Pancreas (tissue), 10 donors: Measurements from ENCODE around the gene NPPB. TPM values are rescaled to one million over a fixed set of nuclear protein-coding genes. Genes with fewer than 3 reads are reported as not detected.

Source experiments
- ATAC-seq, 4 donors: fragments of 200-7000 bp; cut with Tn5 transposase; one replicate each; pipeline versions ENCODE4 v1.8.0 to v1.9.1; 2020; ENCODE audit warnings: mild to moderate bottlenecking in 4 of 4, moderate library complexity in 4 of 4
- DNase-seq, 6 donors: peaks; one replicate each; pipeline ENCODE4 v3.0.0-alpha.2; 2020
- FAIRE-seq: peaks from 2 replicates; lab custom pipeline; 2012; peaks lifted over from hg19 to GRCh38; lab: Jason Lieb, UNC
- H3K27ac ChIP-seq, 4 donors: fragments of 200-600 bp; sonication (generic); 1 replicate in 3 of 4; 2 replicates in 1 of 4; pipeline versions ENCODE4 v1.5.0 to v1.8.0; 2020
- H3K27me3 ChIP-seq, 4 donors: fragments of 200-600 bp; one replicate each; pipeline ENCODE4 v1.8.0; 2021
- H3K36me3 ChIP-seq, 3 donors: fragments of 200-600 bp; sonication (generic) in 1 of 3; one replicate each; pipeline versions ENCODE4 v1.5.0 to v1.8.0; 2020 to 2021
- H3K4me1 ChIP-seq, 3 donors: fragments of 200-600 bp; one replicate each; pipeline ENCODE4 v1.8.0; 2021
- H3K4me3 ChIP-seq, 4 donors: fragments of 200-600 bp; sonication (generic) in 2 of 4; one replicate each; pipeline versions ENCODE4 v1.5.0 to v1.8.0; 2020 to 2021
- H3K9me3 ChIP-seq, 4 donors: fragments of 200-600 bp; one replicate each; pipeline ENCODE4 v1.8.0; 2021
- CTCF ChIP-seq, 4 donors: fragments of 200-600 bp; sonication (generic) in 3 of 4; IDR thresholded peaks; one replicate each; pipeline versions ENCODE4 v1.5.0 to v1.8.0; 2021; ENCODE audit warnings: antibody characterized with exemption in 4 of 4
- WGBS, 2 donors: extraction: QIAGEN DNeasy Blood & Tissue Kit; methylation state at CpG; one replicate each; pipeline ENCODE4 v1.1.7; 2013; 5-methylcytosine and 5-hydroxymethylcytosine counted together
- intact Hi-C, 3 donors: fragments of 100-400 bp; cut with DNase I; formaldehyde crosslinking; loops; one replicate each; pipeline versions ENCODE4 v1.11.1 to v1.14.2; 2022
- polyA plus RNA-seq, 2 donors: library from polyadenylated mRNA; stranded (reverse); fragments of 200-250 nt; gene quantifications; one replicate each; pipeline ENCODE4 v1.2.3, GENCODE V29; 2013
- total RNA-seq, 6 donors: library from RNA; stranded (reverse); fragmentation: NEBNext Ultra II Directional in 4 of 6; extraction: Animal tissue kit (Norgen Biotek cat#: 25700) in 4 of 6; gene quantifications; one replicate each; pipeline versions ENCODE4 v1.2.1 to v1.2.4, GENCODE V29; 2021 to 2023
- donor health status: healthy with polysubstance abuse.
- donor health status: DM: no; HTN: no; CAD: no; lungs with moderate emphysema.
- donor health status: DM: no; HTN: no; CAD: no.
- donor health status: control.
- donor health status: control.
- donor health status: Bipolar disorder and iron deficiency.
- donor health status: DM: yes; HTN: yes; CAD: no.
- donor health status: DM: no; HTN: no; CAD: no.
- donor health status: DM: no; HTN: no; CAD: no.
- donor health status: DM: yes; HTN: yes; CAD: no.

NPPB gene
- total and polyA plus RNA-seq, 8 donors, result 0.28 to 1.6 (median 0.95) TPM; not detected in 3

- intact Hi-C loops, result loop anchor here in 1 of 3 donors (10.0 kb wide), 1 partner anchor 46 kb away; no protein-coding TSS in a partner anchor
- Histone ChIP-seq H3K27ac (no peak overlapping the region), H3K9me3 (no peaks in the 10 kb centered on the region), H3K27me3 (no peaks in the 10 kb centered on the region), H3K36me3 (peaks cover 0 to 7% (median 0%) of the 10 kb centered on the region in 3 donors), H3K4me3 (no peak overlapping the region), H3K4me1 (no peaks in the 10 kb centered on the region)
- whole genome bisulfite sequencing, 2 donors, result 77 to 82% methylated on average over 9 of the region's 9 CpGs
- TF ChIP-seq CTCF (IDR thresholded peaks at IDR 0.05), result no peak
- no peak for ATAC-seq
- no peak for FAIRE-seq
- DNase-seq, result no peak
These were observed 10.4 kb downstream of the NPPB start for GRCh38 chr1:11848373-11848700.

GRCh38 chr1:11847667-11848372 is 10.9 kb downstream of the NPPB start, which contains the start of gene NPPA:
NPPA (minus strand) TSS chr1:11847783; CDS start chr1:11847684, 99 bp downstream.
- no peak for DNase-seq
- Histone ChIP-seq H3K27me3 (no peaks in the 10 kb centered on the region), H3K27ac (no peak within 1 kb of the TSS), H3K4me3 (no peak within 1 kb of the TSS), H3K4me1 (no peaks in the 10 kb centered on the region), H3K9me3 (no peaks in the 10 kb centered on the region), H3K36me3 (peaks cover 0 to 7% (median 0%) of the 10 kb centered on the region in 3 donors)
- TF ChIP-seq CTCF (IDR thresholded peaks at IDR 0.05), result no peak
- no peak for FAIRE-seq
- 70 to 80% methylated on average over 18 of the region's 18 CpGs for WGBS, 2 donors
- intact Hi-C loops, result loop anchor here in 1 of 3 donors (10.0 kb wide), 1 partner anchor 47 kb away; no protein-coding TSS in a partner anchor
- peak in 2 of 4 donors; percentile 47 to 53 for ATAC-seq

- H3K27me3 ChIP-seq, result no peaks in the 10 kb centered on the region
- ATAC-seq (peak in 1 of 4 donors; percentile 30), FAIRE-seq (no peak), DNase-seq (no peak)
- no peaks in the 10 kb centered on the region for H3K9me3 ChIP-seq
- no peaks in the 10 kb centered on the region for H3K4me1 ChIP-seq
- WGBS, 2 donors, result 65 to 70% methylated on average over 5 of the region's 5 CpGs
- intact Hi-C loops, result loop anchor here in 1 of 3 donors (10.0 kb wide), 1 partner anchor 49 kb away; no protein-coding TSS in a partner anchor
- H3K4me3 ChIP-seq, result no peak overlapping the region
- TF ChIP-seq CTCF (IDR thresholded peaks at IDR 0.05), result no peak
- H3K36me3 ChIP-seq, result peaks cover 0 to 17% (median 7%) of the 10 kb centered on the region in 3 donors
- no peak overlapping the region for H3K27ac ChIP-seq
These were observed 13.0 kb downstream of the NPPB start for GRCh38 chr1:11845641-11846335.

- H3K27me3 ChIP-seq, result no peaks in the 10 kb centered on the region
- no peaks in the 10 kb centered on the region for H3K4me1 ChIP-seq
- FAIRE-seq (no peak), DNase-seq (no peak), ATAC-seq (no peak)
- no peak for TF ChIP-seq CTCF (IDR thresholded peaks at IDR 0.05)
- intact Hi-C loops, result loop anchor here in 2 of 3 donors (5.0 to 10.0 kb wide), 2 partner anchors 50 to 52 kb away; no protein-coding TSS in a partner anchor
- H3K9me3 ChIP-seq, result no peaks in the 10 kb centered on the region
- no peak overlapping the region for H3K27ac ChIP-seq
- H3K4me3 ChIP-seq, result no peak overlapping the region
- 82% methylated on average over 19 of the region's 19 CpGs for WGBS, 2 donors
- peaks cover 8 to 49% (median 18%) of the 10 kb centered on the region in 3 donors for H3K36me3 ChIP-seq
These were observed 16.3 kb downstream of the NPPB start for GRCh38 chr1:11842154-11843041.
